ENCODE data around the gene PML.

The PML gene

GRCh38 chr15:73959012-73959581 is 35.4 kb upstream of the PML start:
- peak; percentile 58 for DNase-seq (ENCODE audit: low spot score)

GRCh38 chr15:73959801-73960200 is 34.7 kb upstream of the PML start:
- DNase-seq (ENCODE audit: low spot score), result peak; percentile 52

- peak; percentile 8 for DNase-seq (ENCODE audit: low spot score)
Measured at GRCh38 chr15:73960472-73961070, 33.9 kb upstream of the PML start.

- DNase-seq (ENCODE audit: low spot score), result no peak
Measured at GRCh38 chr15:73962433-73962832, 32.1 kb upstream of the PML start.

- DNase-seq (ENCODE audit: low spot score), result peak; percentile 80
Measured at GRCh38 chr15:73964736-73965093, 29.8 kb upstream of the PML start.

- DNase-seq (ENCODE audit: low spot score), result peak; percentile 60
Measured at GRCh38 chr15:73965094-73965757, 29.3 kb upstream of the PML start.

GRCh38 chr15:73965758-73966113 is 28.8 kb upstream of the PML start:
- DNase-seq (ENCODE audit: low spot score), result no peak

- DNase-seq (ENCODE audit: low spot score), result no peak
Measured at GRCh38 chr15:73968461-73968860, 26.1 kb upstream of the PML start.

- peak; percentile 34 for DNase-seq (ENCODE audit: low spot score)
Measured at GRCh38 chr15:73969151-73969759, 25.3 kb upstream of the PML start.

- peak; percentile 90 for DNase-seq (ENCODE audit: low spot score)
Measured at GRCh38 chr15:73972984-73973682, 21.4 kb upstream of the PML start.

GRCh38 chr15:73973683-73974200 is 20.8 kb upstream of the PML start:
- peak; percentile 31 for DNase-seq (ENCODE audit: low spot score)

- peak; percentile 44 for DNase-seq (ENCODE audit: low spot score)
Measured at GRCh38 chr15:73975440-73976125, 18.9 kb upstream of the PML start.

GRCh38 chr15:73978896-73979295 is 15.6 kb upstream of the PML start:
- DNase-seq (ENCODE audit: low spot score), result peak; percentile 23

GRCh38 chr15:73979636-73980035 is 14.9 kb upstream of the PML start:
- DNase-seq (ENCODE audit: low spot score), result peak; percentile 5

GRCh38 chr15:73981761-73982221 is 12.7 kb upstream of the PML start:
- DNase-seq (ENCODE audit: low spot score), result no peak

GRCh38 chr15:73982222-73982962 is 12.1 kb upstream of the PML start:
- peak; percentile 87 for DNase-seq (ENCODE audit: low spot score)

- DNase-seq (ENCODE audit: low spot score), result no peak
Measured at GRCh38 chr15:73983211-73983727, 11.2 kb upstream of the PML start.

- no peak for DNase-seq (ENCODE audit: low spot score)
Measured at GRCh38 chr15:73983773-73984172, 10.7 kb upstream of the PML start.

- no peak for DNase-seq (ENCODE audit: low spot score)
Measured at GRCh38 chr15:73984208-73984979, 10.1 kb upstream of the PML start.

Measured in left forelimb (tissue), 1 donor.